ENCODE data around the gene COBLL1. TPM values are rescaled to one million over a fixed set of nuclear protein-coding genes. Genes with fewer than 3 reads are reported as not detected.

Gene COBLL1
- total RNA-seq, 1 experiment from 2014 or later: 42.1 TPM

DNA sequence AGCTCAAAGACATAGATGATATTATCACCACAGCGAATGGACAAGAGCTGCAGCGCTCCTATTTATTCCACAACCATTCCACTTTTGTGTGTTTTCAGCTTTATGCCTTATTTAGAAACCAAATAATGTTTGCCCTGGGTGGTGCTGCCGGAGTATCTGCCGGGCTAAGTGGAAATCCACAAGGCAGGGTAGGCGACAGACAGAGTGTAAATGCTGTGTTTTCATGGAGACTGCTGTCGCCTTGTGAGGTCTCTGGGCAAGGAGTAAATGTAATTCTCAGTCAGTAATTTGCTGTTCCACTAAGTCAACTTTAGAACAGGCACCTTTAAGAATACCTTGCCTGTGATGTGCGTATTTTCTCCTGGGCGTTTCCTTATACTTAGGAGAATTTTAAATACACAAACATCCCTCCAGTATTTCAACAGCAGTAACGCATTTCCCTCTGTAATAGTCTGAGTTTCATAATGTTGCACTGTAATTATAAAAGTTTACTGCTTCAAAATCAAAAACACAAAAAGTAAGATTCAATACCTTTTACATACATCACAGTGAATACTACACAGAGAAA lies 60.9 kb downstream of the COBLL1 start:
- H3K27me3 ChIP-seq (replicated peaks; ENCODE audit: control insufficient read depth, insufficient read depth, low read length): no peaks in the 10 kb centered on the region
- POLR2A ChIA-PET: no interaction called here
- DNase-seq: no peak
- Mint-ChIP-seq H3K9me3 (ENCODE audit: unreplicated experiment) (peaks cover 8% of the 10 kb centered on the region), H3K4me3 (ENCODE audit: unreplicated experiment) (no peak overlapping the region), H3K27ac (ENCODE audit: unreplicated experiment) (no peak overlapping the region), H3K36me3 (ENCODE audit: insufficient read depth, unreplicated experiment) (no peaks in the 10 kb centered on the region), H3K27me3 (ENCODE audit: insufficient read depth, unreplicated experiment) (no peaks in the 10 kb centered on the region), H3K4me1 (ENCODE audit: low read depth, unreplicated experiment) (peaks cover 29% of the 10 kb centered on the region)
- H3K36me3 ChIP-seq (ENCODE audit: control insufficient read depth, insufficient read depth, low read length): no peaks in the 10 kb centered on the region
- no TSS peak for BruUV-seq (replicated peaks)
- TF ChIP-seq, protein P1, sequence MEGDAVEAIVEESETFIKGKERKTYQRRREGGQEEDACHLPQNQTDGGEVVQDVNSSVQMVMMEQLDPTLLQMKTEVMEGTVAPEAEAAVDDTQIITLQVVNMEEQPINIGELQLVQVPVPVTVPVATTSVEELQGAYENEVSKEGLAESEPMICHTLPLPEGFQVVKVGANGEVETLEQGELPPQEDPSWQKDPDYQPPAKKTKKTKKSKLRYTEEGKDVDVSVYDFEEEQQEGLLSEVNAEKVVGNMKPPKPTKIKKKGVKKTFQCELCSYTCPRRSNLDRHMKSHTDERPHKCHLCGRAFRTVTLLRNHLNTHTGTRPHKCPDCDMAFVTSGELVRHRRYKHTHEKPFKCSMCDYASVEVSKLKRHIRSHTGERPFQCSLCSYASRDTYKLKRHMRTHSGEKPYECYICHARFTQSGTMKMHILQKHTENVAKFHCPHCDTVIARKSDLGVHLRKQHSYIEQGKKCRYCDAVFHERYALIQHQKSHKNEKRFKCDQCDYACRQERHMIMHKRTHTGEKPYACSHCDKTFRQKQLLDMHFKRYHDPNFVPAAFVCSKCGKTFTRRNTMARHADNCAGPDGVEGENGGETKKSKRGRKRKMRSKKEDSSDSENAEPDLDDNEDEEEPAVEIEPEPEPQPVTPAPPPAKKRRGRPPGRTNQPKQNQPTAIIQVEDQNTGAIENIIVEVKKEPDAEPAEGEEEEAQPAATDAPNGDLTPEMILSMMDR (IDR thresholded peaks at IDR 0.05; ENCODE audit: insufficient read depth in 1 of 2, low read depth in 1 of 2, low read length in 1 of 2, severe bottlenecking in 1 of 2, unreplicated experiment in 1 of 2): no peak
- CTCF ChIA-PET: no interaction called here
- peaks cover 36% of the 10 kb centered on the region for H3K4me1 ChIP-seq
- intact Hi-C loops (cut with micrococcal nuclease; ENCODE audit: unreplicated experiment): loop anchor here (5.0 kb wide), 1 partner anchor 43 kb away; no protein-coding TSS in a partner anchor
- H3K9me3 ChIP-seq: no peaks in the 10 kb centered on the region
- H3K4me3 ChIP-seq (ENCODE audit: low read depth, low read length): no peak overlapping the region

DNA sequence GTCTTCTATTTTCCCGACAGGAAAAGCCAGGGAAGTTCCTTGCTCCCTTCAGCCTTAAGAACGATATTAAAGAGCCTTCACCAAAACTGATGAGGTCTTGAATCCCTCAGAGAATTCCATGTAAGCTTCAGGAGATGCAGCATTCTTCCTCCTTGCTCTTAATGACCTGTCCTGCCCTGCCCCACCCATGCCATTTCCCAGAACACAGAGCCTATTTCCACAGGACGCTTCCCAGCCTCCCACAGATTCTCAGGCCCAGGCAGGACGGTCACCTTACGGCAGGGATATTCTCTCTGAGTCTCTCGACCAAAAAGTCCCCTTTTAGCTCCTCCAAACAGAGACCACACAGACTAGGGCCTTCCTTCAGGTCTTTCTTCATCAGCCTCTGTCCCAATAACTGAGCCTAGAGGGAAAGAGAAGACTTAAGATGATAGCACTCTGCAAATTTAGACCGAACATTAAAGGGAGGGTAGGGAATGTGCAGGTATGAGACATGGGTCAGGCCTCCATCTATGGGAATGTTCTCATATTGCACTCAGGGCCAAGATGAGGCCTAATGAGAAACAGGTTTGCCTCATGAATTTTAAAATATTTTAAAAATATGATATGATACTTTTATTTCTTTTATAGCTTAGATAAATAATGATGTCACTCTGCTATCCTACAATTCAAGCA lies 62.1 kb downstream of the COBLL1 start:
- Mint-ChIP-seq H3K4me1 (ENCODE audit: low read depth, unreplicated experiment) (peaks cover 41% of the 10 kb centered on the region), H3K27me3 (ENCODE audit: insufficient read depth, unreplicated experiment) (no peaks in the 10 kb centered on the region), H3K4me3 (ENCODE audit: unreplicated experiment) (no peak overlapping the region), H3K9me3 (ENCODE audit: unreplicated experiment) (peaks cover 9% of the 10 kb centered on the region), H3K27ac (ENCODE audit: unreplicated experiment) (no peak overlapping the region), H3K36me3 (ENCODE audit: insufficient read depth, unreplicated experiment) (no peaks in the 10 kb centered on the region)
- intact Hi-C loops (cut with micrococcal nuclease; ENCODE audit: unreplicated experiment): loop anchor here (5.0 kb wide), 1 partner anchor 42 kb away; no protein-coding TSS in a partner anchor
- H3K9me3 ChIP-seq: no peaks in the 10 kb centered on the region
- TF ChIP-seq, protein P1 (IDR thresholded peaks at IDR 0.05; ENCODE audit: insufficient read depth in 1 of 2, low read depth in 1 of 2, low read length in 1 of 2, severe bottlenecking in 1 of 2, unreplicated experiment in 1 of 2): no peak
- ChIA-PET CTCF (no interaction called here), POLR2A (no interaction called here)
- H3K4me1 ChIP-seq: peaks cover 47% of the 10 kb centered on the region
- no peak overlapping the region for H3K4me3 ChIP-seq (ENCODE audit: low read depth, low read length)
- DNase-seq: no peak
- no peaks in the 10 kb centered on the region for H3K36me3 ChIP-seq (ENCODE audit: control insufficient read depth, insufficient read depth, low read length)
- no peaks in the 10 kb centered on the region for H3K27me3 ChIP-seq (replicated peaks; ENCODE audit: control insufficient read depth, insufficient read depth, low read length)
- no TSS peak for BruUV-seq (replicated peaks)

DNA sequence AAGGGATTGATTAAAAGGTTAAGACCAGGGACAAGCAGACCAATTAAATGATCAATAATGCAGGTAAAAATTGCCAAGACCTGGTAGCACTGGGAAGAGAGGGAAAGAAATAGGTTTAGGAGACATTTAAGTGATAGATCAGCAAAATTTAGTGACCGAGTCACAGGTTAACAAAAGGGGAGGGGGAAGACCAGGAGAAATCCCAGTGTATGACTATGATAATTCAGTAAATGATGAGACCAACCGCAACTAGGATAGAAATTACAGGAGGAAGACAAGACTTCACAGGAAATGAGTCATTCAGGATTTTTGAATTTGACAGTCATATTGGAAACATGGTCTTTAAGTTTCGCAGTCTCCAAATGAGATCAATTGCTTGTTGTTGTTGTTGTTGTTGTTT lies 62.9 kb downstream of the COBLL1 start:
- no peaks in the 10 kb centered on the region for H3K27me3 Mint-ChIP-seq (ENCODE audit: insufficient read depth, unreplicated experiment)
- no peak overlapping the region for H3K27ac Mint-ChIP-seq (ENCODE audit: unreplicated experiment)
- Histone ChIP-seq H3K36me3 (ENCODE audit: control insufficient read depth, insufficient read depth, low read length) (no peaks in the 10 kb centered on the region), H3K4me3 (ENCODE audit: low read depth, low read length) (no peak overlapping the region), H3K27me3 (replicated peaks; ENCODE audit: control insufficient read depth, insufficient read depth, low read length) (no peaks in the 10 kb centered on the region), H3K4me1 (peaks cover 43% of the 10 kb centered on the region), H3K9me3 (no peaks in the 10 kb centered on the region)
- H3K9me3 Mint-ChIP-seq (ENCODE audit: unreplicated experiment): peaks cover 9% of the 10 kb centered on the region
- TF ChIP-seq, protein P1 (IDR thresholded peaks at IDR 0.05; ENCODE audit: insufficient read depth in 1 of 2, low read depth in 1 of 2, low read length in 1 of 2, severe bottlenecking in 1 of 2, unreplicated experiment in 1 of 2): no peak
- H3K36me3 Mint-ChIP-seq (ENCODE audit: insufficient read depth, unreplicated experiment): no peaks in the 10 kb centered on the region
- POLR2A ChIA-PET: no interaction called here
- no peak for DNase-seq
- CTCF ChIA-PET: no interaction called here
- H3K4me3 Mint-ChIP-seq (ENCODE audit: unreplicated experiment): no peak overlapping the region
- no TSS peak for BruUV-seq (replicated peaks)
- intact Hi-C loops (cut with micrococcal nuclease; ENCODE audit: unreplicated experiment): no loop called here
- peaks cover 44% of the 10 kb centered on the region for H3K4me1 Mint-ChIP-seq (ENCODE audit: low read depth, unreplicated experiment)
